Loucy (cell line): ENCODE data around the gene ARFRP1.
"Not testable (repeated sequence)": the region's sequence is repeated elsewhere in the genome, so short reads cannot be mapped to it uniquely, and the experiment has no call there.

Experiments used
- EZH2phosphoT487 ChIP-seq: fragments of 200-600 bp; IDR thresholded peaks from 2 replicates; pipeline ENCODE4 v1.6.1; 2018; ENCODE audit warnings: antibody characterized with exemption, mild to moderate bottlenecking, moderate library complexity, borderline replicate concordance
- TF ChIP-seq, protein P1 (sequence below): fragments of 200-600 bp; sonication (generic); conservative IDR thresholded peaks from 2 replicates; pipeline ENCODE4 v1.5.1; 2014; ENCODE audit warnings: mild to moderate bottlenecking, antibody characterized with exemption, low read length

DNA sequence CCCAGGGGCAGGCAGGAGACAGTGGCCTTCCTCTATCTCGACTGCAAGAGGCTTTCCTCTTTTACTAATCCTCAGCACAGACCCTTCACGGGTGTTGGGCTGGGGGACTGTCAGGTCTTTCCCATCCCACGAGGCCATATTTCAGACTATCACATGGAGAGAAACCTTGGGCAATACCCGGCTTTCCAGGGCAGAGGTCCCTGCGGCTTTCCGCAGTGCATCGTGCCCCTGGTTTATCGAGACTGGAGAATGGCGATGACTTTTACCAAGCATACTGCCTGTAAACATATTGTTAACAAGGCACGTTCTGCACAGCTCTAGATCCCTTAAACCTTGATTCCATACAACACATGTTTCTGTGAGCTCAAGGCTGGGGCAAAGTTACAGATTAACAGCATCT is 47.6 kb downstream of the ARFRP1 start:
- TF ChIP-seq, protein P1, sequence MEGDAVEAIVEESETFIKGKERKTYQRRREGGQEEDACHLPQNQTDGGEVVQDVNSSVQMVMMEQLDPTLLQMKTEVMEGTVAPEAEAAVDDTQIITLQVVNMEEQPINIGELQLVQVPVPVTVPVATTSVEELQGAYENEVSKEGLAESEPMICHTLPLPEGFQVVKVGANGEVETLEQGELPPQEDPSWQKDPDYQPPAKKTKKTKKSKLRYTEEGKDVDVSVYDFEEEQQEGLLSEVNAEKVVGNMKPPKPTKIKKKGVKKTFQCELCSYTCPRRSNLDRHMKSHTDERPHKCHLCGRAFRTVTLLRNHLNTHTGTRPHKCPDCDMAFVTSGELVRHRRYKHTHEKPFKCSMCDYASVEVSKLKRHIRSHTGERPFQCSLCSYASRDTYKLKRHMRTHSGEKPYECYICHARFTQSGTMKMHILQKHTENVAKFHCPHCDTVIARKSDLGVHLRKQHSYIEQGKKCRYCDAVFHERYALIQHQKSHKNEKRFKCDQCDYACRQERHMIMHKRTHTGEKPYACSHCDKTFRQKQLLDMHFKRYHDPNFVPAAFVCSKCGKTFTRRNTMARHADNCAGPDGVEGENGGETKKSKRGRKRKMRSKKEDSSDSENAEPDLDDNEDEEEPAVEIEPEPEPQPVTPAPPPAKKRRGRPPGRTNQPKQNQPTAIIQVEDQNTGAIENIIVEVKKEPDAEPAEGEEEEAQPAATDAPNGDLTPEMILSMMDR = not testable (repeated sequence)
- not testable (repeated sequence) for TF ChIP-seq EZH2phosphoT487
